ENCODE results near the gene NALCN. TPM values are rescaled to one million over a fixed set of nuclear protein-coding genes. Genes with fewer than 3 reads are reported as not detected.

The NALCN gene
- total and polyA plus RNA-seq, 10 of the 15 experiments (the other 5 are each of a cell fraction or from before 2014, with no cell fraction given) = under 0.01 TPM; not detected in 9

GRCh38 chr13:101331731-101332130 lies 84.6 kb downstream of the NALCN start (continued):
- TF ChIP-seq, protein P1, sequence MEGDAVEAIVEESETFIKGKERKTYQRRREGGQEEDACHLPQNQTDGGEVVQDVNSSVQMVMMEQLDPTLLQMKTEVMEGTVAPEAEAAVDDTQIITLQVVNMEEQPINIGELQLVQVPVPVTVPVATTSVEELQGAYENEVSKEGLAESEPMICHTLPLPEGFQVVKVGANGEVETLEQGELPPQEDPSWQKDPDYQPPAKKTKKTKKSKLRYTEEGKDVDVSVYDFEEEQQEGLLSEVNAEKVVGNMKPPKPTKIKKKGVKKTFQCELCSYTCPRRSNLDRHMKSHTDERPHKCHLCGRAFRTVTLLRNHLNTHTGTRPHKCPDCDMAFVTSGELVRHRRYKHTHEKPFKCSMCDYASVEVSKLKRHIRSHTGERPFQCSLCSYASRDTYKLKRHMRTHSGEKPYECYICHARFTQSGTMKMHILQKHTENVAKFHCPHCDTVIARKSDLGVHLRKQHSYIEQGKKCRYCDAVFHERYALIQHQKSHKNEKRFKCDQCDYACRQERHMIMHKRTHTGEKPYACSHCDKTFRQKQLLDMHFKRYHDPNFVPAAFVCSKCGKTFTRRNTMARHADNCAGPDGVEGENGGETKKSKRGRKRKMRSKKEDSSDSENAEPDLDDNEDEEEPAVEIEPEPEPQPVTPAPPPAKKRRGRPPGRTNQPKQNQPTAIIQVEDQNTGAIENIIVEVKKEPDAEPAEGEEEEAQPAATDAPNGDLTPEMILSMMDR (IDR thresholded peaks at IDR 0.05 in 2 of 3, conservative IDR thresholded peaks at IDR 0.05 in 1 of 3; ENCODE audit: control insufficient read depth in 2 of 3, extremely low read depth in 1 of 3, insufficient read depth in 1 of 3, low read depth in 3 of 3, low read length in 3 of 3) = no peak
- no peak for TF ChIP-seq KLF5 (IDR thresholded peaks at IDR 0.05; ENCODE audit: partially characterized antibody)
- TF ChIP-seq KDM1A (IDR thresholded peaks at IDR 0.05; ENCODE audit: borderline replicate concordance) = no peak
- no peak for TF ChIP-seq IRF5 (IDR thresholded peaks at IDR 0.05; ENCODE audit: borderline replicate concordance)
- TF ChIP-seq NR2C1 (IDR thresholded peaks at IDR 0.05) = no peak

DNA sequence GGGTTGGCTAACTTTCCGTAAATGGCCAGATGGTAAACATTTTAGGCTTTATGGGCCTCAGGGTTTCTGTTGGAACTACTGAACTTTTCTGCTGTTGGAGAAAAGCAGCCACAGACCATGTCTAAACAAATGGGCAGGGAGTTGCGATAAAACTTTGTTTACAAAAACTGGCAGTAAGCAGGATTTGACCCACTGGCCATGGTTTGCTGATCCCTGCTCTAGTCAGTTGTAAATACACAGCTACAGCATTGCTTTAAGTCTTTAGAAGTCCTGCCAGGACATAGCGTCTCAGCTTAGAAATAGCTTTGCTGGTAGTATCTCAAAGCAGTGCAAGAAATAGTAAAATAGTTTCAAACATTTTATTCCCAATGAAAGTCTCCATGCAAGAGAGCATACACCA lies 88.4 kb downstream of the NALCN start:
- H3K4me3 ChIP-seq = no peak overlapping the region
- POLR2A ChIA-PET = no interaction called here
- H3K27me3 ChIP-seq (replicated peaks in 1 of 2; ENCODE audit: control insufficient read depth in 2 of 2, insufficient read depth in 2 of 2, low read length in 1 of 2) = no peaks in the 10 kb centered on the region
- no peak overlapping the region for H2AFZ ChIP-seq (ENCODE audit: control insufficient read depth, low read depth, low read length)
- no TSS peak for BruUV-seq (replicated peaks)
- H3K4me2 ChIP-seq (ENCODE audit: control insufficient read depth, insufficient read depth) = no peak overlapping the region
- CTCF ChIA-PET = no interaction called here
- no peaks in the 10 kb centered on the region for H3K36me3 ChIP-seq (ENCODE audit: control insufficient read depth in 2 of 2, insufficient read depth in 2 of 2, low read length in 1 of 2)
- RAD21 ChIA-PET (ENCODE audit: unreplicated experiment) = no interaction called here
- H3K9ac ChIP-seq (ENCODE audit: control insufficient read depth, insufficient read depth, low read length) = no peak overlapping the region
- ATAC-seq (no peak), DNase-seq (ENCODE audit: low read depth, low spot score) (no peak), FAIRE-seq (no peak)
- no peaks in the 10 kb centered on the region for H3K4me1 ChIP-seq (ENCODE audit: control insufficient read depth, insufficient read depth, low read length)
- in situ Hi-C loops (cut with MboI) = no loop called here
- SMC1A ChIA-PET (ENCODE audit: uncharacterized antibody, unreplicated experiment) = no interaction called here
- H3K9me3 ChIP-seq (replicated peaks; ENCODE audit: control insufficient read depth, insufficient read depth, low read length) = no peaks in the 10 kb centered on the region
- intact Hi-C loops (cut with micrococcal nuclease; ENCODE audit: unreplicated experiment) = no loop called here
- TF ChIP-seq IRF5 (IDR thresholded peaks at IDR 0.05; ENCODE audit: borderline replicate concordance) (no peak), ZBED1 (IDR thresholded peaks at IDR 0.05; ENCODE audit: borderline replicate concordance) (no peak), JUND (IDR thresholded peaks at IDR 0.05; ENCODE audit: low read depth, low read length) (no peak), SP1 (IDR thresholded peaks at IDR 0.05; ENCODE audit: low read depth, low read length) (no peak), TCF7 (IDR thresholded peaks at IDR 0.05; ENCODE audit: borderline replicate concordance) (no peak), ZNF24 (IDR thresholded peaks at IDR 0.05) (no peak)
- TF ChIP-seq, protein P2, sequence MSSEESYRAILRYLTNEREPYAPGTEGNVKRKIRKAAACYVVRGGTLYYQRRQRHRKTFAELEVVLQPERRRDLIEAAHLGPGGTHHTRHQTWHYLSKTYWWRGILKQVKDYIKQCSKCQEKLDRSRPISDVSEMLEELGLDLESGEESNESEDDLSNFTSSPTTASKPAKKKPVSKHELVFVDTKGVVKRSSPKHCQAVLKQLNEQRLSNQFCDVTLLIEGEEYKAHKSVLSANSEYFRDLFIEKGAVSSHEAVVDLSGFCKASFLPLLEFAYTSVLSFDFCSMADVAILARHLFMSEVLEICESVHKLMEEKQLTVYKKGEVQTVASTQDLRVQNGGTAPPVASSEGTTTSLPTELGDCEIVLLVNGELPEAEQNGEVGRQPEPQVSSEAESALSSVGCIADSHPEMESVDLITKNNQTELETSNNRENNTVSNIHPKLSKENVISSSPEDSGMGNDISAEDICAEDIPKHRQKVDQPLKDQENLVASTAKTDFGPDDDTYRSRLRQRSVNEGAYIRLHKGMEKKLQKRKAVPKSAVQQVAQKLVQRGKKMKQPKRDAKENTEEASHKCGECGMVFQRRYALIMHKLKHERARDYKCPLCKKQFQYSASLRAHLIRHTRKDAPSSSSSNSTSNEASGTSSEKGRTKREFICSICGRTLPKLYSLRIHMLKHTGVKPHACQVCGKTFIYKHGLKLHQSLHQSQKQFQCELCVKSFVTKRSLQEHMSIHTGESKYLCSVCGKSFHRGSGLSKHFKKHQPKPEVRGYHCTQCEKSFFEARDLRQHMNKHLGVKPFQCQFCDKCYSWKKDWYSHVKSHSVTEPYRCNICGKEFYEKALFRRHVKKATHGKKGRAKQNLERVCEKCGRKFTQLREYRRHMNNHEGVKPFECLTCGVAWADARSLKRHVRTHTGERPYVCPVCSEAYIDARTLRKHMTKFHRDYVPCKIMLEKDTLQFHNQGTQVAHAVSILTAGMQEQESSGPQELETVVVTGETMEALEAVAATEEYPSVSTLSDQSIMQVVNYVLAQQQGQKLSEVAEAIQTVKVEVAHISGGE (CRISPR knock-in tag; IDR thresholded peaks at IDR 0.05) = no peak
- TF ChIP-seq, protein P3, sequence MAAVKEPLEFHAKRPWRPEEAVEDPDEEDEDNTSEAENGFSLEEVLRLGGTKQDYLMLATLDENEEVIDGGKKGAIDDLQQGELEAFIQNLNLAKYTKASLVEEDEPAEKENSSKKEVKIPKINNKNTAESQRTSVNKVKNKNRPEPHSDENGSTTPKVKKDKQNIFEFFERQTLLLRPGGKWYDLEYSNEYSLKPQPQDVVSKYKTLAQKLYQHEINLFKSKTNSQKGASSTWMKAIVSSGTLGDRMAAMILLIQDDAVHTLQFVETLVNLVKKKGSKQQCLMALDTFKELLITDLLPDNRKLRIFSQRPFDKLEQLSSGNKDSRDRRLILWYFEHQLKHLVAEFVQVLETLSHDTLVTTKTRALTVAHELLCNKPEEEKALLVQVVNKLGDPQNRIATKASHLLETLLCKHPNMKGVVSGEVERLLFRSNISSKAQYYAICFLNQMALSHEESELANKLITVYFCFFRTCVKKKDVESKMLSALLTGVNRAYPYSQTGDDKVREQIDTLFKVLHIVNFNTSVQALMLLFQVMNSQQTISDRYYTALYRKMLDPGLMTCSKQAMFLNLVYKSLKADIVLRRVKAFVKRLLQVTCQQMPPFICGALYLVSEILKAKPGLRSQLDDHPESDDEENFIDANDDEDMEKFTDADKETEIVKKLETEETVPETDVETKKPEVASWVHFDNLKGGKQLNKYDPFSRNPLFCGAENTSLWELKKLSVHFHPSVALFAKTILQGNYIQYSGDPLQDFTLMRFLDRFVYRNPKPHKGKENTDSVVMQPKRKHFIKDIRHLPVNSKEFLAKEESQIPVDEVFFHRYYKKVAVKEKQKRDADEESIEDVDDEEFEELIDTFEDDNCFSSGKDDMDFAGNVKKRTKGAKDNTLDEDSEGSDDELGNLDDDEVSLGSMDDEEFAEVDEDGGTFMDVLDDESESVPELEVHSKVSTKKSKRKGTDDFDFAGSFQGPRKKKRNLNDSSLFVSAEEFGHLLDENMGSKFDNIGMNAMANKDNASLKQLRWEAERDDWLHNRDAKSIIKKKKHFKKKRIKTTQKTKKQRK (IDR thresholded peaks at IDR 0.05; ENCODE audit: low read depth, low read length) = no peak
- no peak overlapping the region for H3K27ac ChIP-seq (ENCODE audit: control insufficient read depth, insufficient read depth)
- no peaks in the 10 kb centered on the region for H4K20me1 ChIP-seq (ENCODE audit: control insufficient read depth, insufficient read depth)
- WGBS (ENCODE audit: insufficient coverage, insufficient replicate concordance, low lambda C conversion rate, missing lambda C conversion rate) = 56% methylated on average over 3 of the region's 3 CpGs
- H3K79me2 ChIP-seq (ENCODE audit: control insufficient read depth, insufficient read depth, low read length) = no peaks in the 10 kb centered on the region
